A673 (cell line): ENCODE results near the gene NDUFA13. TPM values are rescaled to one million over a fixed set of nuclear protein-coding genes. Genes with fewer than 3 reads are reported as not detected.

Experiments used
- BruUV-seq: library from RNA; stranded (reverse); fragments of 400-500 nt; replicated peaks from 2 replicates; lab custom pipeline; 2021; lab: Mats Ljungman, UMichigan
- CTCF ChIA-PET: fragments of 300-600 bp; sonication (Branson Sonifier 250); formaldehyde crosslinking; loops from one replicate; lab custom pipeline; 2022; ENCODE audit warnings: antibody characterized with exemption; lab: Charles Lee
- POLR2A ChIA-PET: fragments of 300-600 bp; sonication (Branson Sonifier 250); formaldehyde crosslinking; loops from one replicate; lab custom pipeline; 2022; ENCODE audit warnings: antibody characterized with exemption; ENCODE audit not compliant: low non-redundant PET; lab: Charles Lee
- DNase-seq: peaks from one replicate; pipeline ENCODE4 v3.0.0-alpha.2; 2015; ENCODE audit warnings: low spot score
- H3K27ac ChIP-seq: fragments of 200-600 bp; sonication (generic); 2 replicates; pipeline ENCODE4 v1.5.1; 2016; ENCODE audit warnings: mixed run types, low read depth, mild to moderate bottlenecking, mixed read lengths, antibody characterized with exemption, low read length; ENCODE audit not compliant: poor library complexity, severe bottlenecking
- H3K27me3 ChIP-seq: fragments of 200-600 bp; sonication (generic); replicated peaks from 2 replicates; pipeline ENCODE4 v1.6.1; 2017; ENCODE audit warnings: mixed run types, low read depth, mild to moderate bottlenecking, mixed read lengths, antibody characterized with exemption, low read length; ENCODE audit not compliant: insufficient read depth, poor library complexity
- H3K36me3 ChIP-seq: fragments of 200-600 bp; sonication (generic); 2 replicates; pipeline ENCODE4 v1.6.1; 2016; ENCODE audit warnings: mixed run types, mild to moderate bottlenecking, mixed read lengths, antibody characterized with exemption, low read length; ENCODE audit not compliant: insufficient read depth, poor library complexity, severe bottlenecking
- H3K4me1 ChIP-seq: fragments of 200-600 bp; sonication (generic); 2 replicates; pipeline ENCODE4 v1.6.1; 2017; ENCODE audit warnings: mixed run types, mild to moderate bottlenecking, mixed read lengths, antibody characterized with exemption, low read length; ENCODE audit not compliant: insufficient read depth, poor library complexity, severe bottlenecking
- H3K4me3 ChIP-seq: fragments of 200-600 bp; sonication (generic); 2 replicates; pipeline ENCODE4 v1.5.1; 2016; ENCODE audit warnings: low read depth, mixed run types, mild to moderate bottlenecking, mixed read lengths, low read length; ENCODE audit not compliant: poor library complexity, severe bottlenecking
- H3K9me3 ChIP-seq: fragments of 200-600 bp; sonication (generic); 2 replicates; pipeline ENCODE4 v1.6.1; 2016; ENCODE audit warnings: mixed run types, low read depth, mild to moderate bottlenecking, mixed read lengths, antibody characterized with exemption, low read length; ENCODE audit not compliant: poor library complexity, severe bottlenecking
- CTCF ChIP-seq: fragments of 300-800, 200-600 bp; sonication (generic); conservative IDR thresholded peaks from 2 replicates; pipeline ENCODE4 v1.5.1; 2017; ENCODE audit warnings: low read depth, mild to moderate bottlenecking, antibody characterized with exemption, low read length, moderate library complexity, mixed read lengths
- EZH2 ChIP-seq: fragments of 200-600 bp; sonication (generic); IDR thresholded peaks from 2 replicates; pipeline ENCODE4 v1.6.1; 2017; ENCODE audit warnings: borderline replicate concordance, low read depth, mild to moderate bottlenecking, mixed read lengths, antibody characterized with exemption, low read length; ENCODE audit not compliant: poor library complexity, severe bottlenecking
- intact Hi-C: fragments of 100-400 bp; cut with micrococcal nuclease; formaldehyde crosslinking; loops from one replicate; pipeline ENCODE4 v1.10.0; 2022; ENCODE audit not compliant: unreplicated experiment
- total RNA-seq: library from RNA; stranded (reverse); gene quantifications from 2 replicates; pipeline ENCODE4 v1.2.3, GENCODE V29; 2021

The NDUFA13 gene
- total RNA-seq, 1 experiment from 2014 or later, result 431 TPM

GRCh38 chr19:19562665-19563347 lies 46.8 kb downstream of the NDUFA13 start:
- no TSS peak for BruUV-seq

GRCh38 chr19:19563348-19563848 lies 47.4 kb downstream of the NDUFA13 start:
- ChIA-PET POLR2A (no interaction called here), CTCF (no interaction called here)
- Histone ChIP-seq H3K4me1 (no peaks in the 10 kb centered on the region), H3K27ac (no peak overlapping the region), H3K4me3 (no peak overlapping the region), H3K36me3 (no peaks in the 10 kb centered on the region), H3K9me3 (no peaks in the 10 kb centered on the region), H3K27me3 (no peaks in the 10 kb centered on the region)
- no peak for TF ChIP-seq EZH2
- TF ChIP-seq CTCF, result no peak
- DNase-seq, result no peak
- no TSS peak for BruUV-seq
- intact Hi-C loops, result no loop called here

More at GRCh38 chr19:19562665-19563347, 46.8 kb downstream of the NDUFA13 start:
- ChIA-PET CTCF (no interaction called here), POLR2A (no interaction called here)
- H3K4me1 ChIP-seq, result no peaks in the 10 kb centered on the region
- no peak overlapping the region for H3K27ac ChIP-seq
- no peak for DNase-seq
- no peaks in the 10 kb centered on the region for H3K36me3 ChIP-seq
- TF ChIP-seq EZH2, result no peak
- TF ChIP-seq CTCF, result peak; percentile 23; the same call in 1 of the 2 replicates
- H3K27me3 ChIP-seq, result no peaks in the 10 kb centered on the region
- H3K4me3 ChIP-seq, result no peak overlapping the region
- no peaks in the 10 kb centered on the region for H3K9me3 ChIP-seq
- intact Hi-C loops, result no loop called here

DNA sequence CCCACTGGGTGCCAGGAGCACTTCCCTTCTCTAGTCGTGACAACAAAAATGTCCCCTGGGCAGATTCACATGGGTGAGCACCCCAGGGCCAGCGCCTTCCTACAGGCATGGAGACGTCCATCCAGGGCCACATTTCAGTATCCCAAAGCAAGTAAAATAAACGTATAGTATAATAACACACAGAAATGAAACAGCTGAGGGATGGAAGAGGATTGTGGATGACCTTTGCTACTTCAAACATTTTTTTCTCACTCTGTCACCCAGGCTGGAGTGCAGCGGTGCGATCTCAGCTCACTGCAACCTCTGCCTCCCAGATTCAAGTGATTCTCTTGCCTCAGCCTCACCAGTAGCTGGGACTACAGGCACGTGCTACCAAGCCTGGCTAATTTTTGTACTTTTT lies 50.3 kb downstream of the NDUFA13 start:
- intact Hi-C loops, result no loop called here
- BruUV-seq, result no TSS peak
- Histone ChIP-seq H3K36me3 (no peaks in the 10 kb centered on the region), H3K27me3 (no peaks in the 10 kb centered on the region), H3K4me3 (no peak overlapping the region), H3K9me3 (no peaks in the 10 kb centered on the region), H3K27ac (no peak overlapping the region), H3K4me1 (no peaks in the 10 kb centered on the region)
- ChIA-PET CTCF (no interaction called here), POLR2A (no interaction called here)
- TF ChIP-seq EZH2, result no peak
- TF ChIP-seq CTCF, result no peak
- no peak for DNase-seq
